T-helper 17 cell (primary cell): ENCODE measurements around the gene C2CD5. TPM values are rescaled to one million over a fixed set of nuclear protein-coding genes. Genes with fewer than 3 reads are reported as not detected.
"Not testable (repeated sequence)": the region's sequence is repeated elsewhere in the genome, so short reads cannot be mapped to it uniquely, and the experiment has no call there.

Experiments
- ATAC-seq: fragments of 150-1000 bp; cut with Tn5 transposase; 2 replicates; pipeline ENCODE4 v1.10.0; 2021; ENCODE audit warnings: mild to moderate bottlenecking, moderate library complexity
- DNase-seq, 3 donors: peaks; one replicate each; pipeline versions ENCODE4 v3.0.0 to v3.0.0-alpha.2; 2020 to 2021
- H3K9me3 ChIP-seq: one replicate; pipeline ENCODE4 v1.7.0; 2013; ENCODE audit warnings: low read length, mild to moderate bottlenecking; ENCODE audit not compliant: control insufficient read depth, poor library complexity, severe bottlenecking
- H3K27ac Mint-ChIP-seq: one replicate; pipeline ENCODE4 v1.8.0; 2022; ENCODE audit warnings: mild to moderate bottlenecking, moderate library complexity, mixed read lengths
- H3K27me3 Mint-ChIP-seq: one replicate; pipeline ENCODE4 v1.8.0; 2022; ENCODE audit warnings: mixed read lengths
- H3K36me3 Mint-ChIP-seq: one replicate; pipeline ENCODE4 v1.8.0; 2022; ENCODE audit warnings: low read depth, mixed read lengths
- H3K4me1 Mint-ChIP-seq: one replicate; pipeline ENCODE4 v1.8.0; 2022; ENCODE audit warnings: mild to moderate bottlenecking, mixed read lengths
- H3K4me3 Mint-ChIP-seq: one replicate; pipeline ENCODE4 v1.8.0; 2022; ENCODE audit warnings: mild to moderate bottlenecking, moderate library complexity, mixed read lengths
- total RNA-seq, 4 donors: library from RNA in 2 of 4; stranded (reverse) in 2 of 4; gene quantifications; one replicate each; pipeline ENCODE4 v1.2.3 and lab custom pipeline; 2022 to 2026

The C2CD5 gene
- total RNA-seq, 2 donors from 2014 or later, result 31.5 to 31.6 TPM

- H3K9me3 ChIP-seq, DNase-seq, H3K36me3 Mint-ChIP-seq, H3K27me3 Mint-ChIP-seq, H3K27ac Mint-ChIP-seq, ATAC-seq, H3K4me1 Mint-ChIP-seq, H3K4me3 Mint-ChIP-seq: not testable (repeated sequence)
Observed at GRCh38 chr12:22554750-22555149, 10.4 kb upstream of the C2CD5 start.

GRCh38 chr12:22551624-22552023 lies 7.3 kb upstream of the C2CD5 start:
- Mint-ChIP-seq H3K4me3 (no peak overlapping the region), H3K4me1 (no peaks in the 10 kb centered on the region), H3K27ac (no peak overlapping the region), H3K27me3 (peaks cover 15% of the 10 kb centered on the region), H3K36me3 (peaks cover 3% of the 10 kb centered on the region)
- H3K9me3 ChIP-seq, result peaks cover 2% of the 10 kb centered on the region
- ATAC-seq, result no peak
- DNase-seq, result no peak

- Mint-ChIP-seq H3K27ac (peak overlapping the region; percentile 77), H3K4me3 (peak overlapping the region; percentile 72), H3K4me1 (peaks cover 31% of the 10 kb centered on the region), H3K36me3 (no peaks in the 10 kb centered on the region), H3K27me3 (peaks cover 13% of the 10 kb centered on the region)
- H3K9me3 ChIP-seq, result no peaks in the 10 kb centered on the region
- DNase-seq (no peak), ATAC-seq (no peak)
Observed at GRCh38 chr12:22545255-22545654, 913 bp upstream of the C2CD5 start.

GRCh38 chr12:22543246-22544037 lies 900 bp downstream of the C2CD5 start:
- H3K27me3 Mint-ChIP-seq, result peaks cover 7% of the 10 kb centered on the region
- peaks cover 3% of the 10 kb centered on the region for H3K36me3 Mint-ChIP-seq
- DNase-seq (peak; percentile 15 to 27 (median 26)), ATAC-seq (peak; percentile 16)
- H3K27ac Mint-ChIP-seq, result peak overlapping the region; percentile 77
- peak overlapping the region; percentile 93 for H3K4me3 Mint-ChIP-seq
- H3K9me3 ChIP-seq, result no peaks in the 10 kb centered on the region
- H3K4me1 Mint-ChIP-seq, result peaks cover 41% of the 10 kb centered on the region

- H3K4me3 Mint-ChIP-seq, result peak overlapping the region; percentile 93
- peaks cover 46% of the 10 kb centered on the region for H3K4me1 Mint-ChIP-seq
- peak overlapping the region; percentile 89 for H3K27ac Mint-ChIP-seq
- no peak for DNase-seq
- H3K9me3 ChIP-seq, result no peaks in the 10 kb centered on the region
- ATAC-seq, result no peak
- no peaks in the 10 kb centered on the region for H3K27me3 Mint-ChIP-seq
- H3K36me3 Mint-ChIP-seq, result peaks cover 3% of the 10 kb centered on the region
Observed at GRCh38 chr12:22541496-22542155, 2.7 kb downstream of the C2CD5 start.

- Mint-ChIP-seq H3K36me3 (peaks cover 4% of the 10 kb centered on the region), H3K27ac (peak overlapping the region; percentile 14), H3K27me3 (no peaks in the 10 kb centered on the region), H3K4me3 (peak overlapping the region; percentile 2), H3K4me1 (peaks cover 53% of the 10 kb centered on the region)
- no peaks in the 10 kb centered on the region for H3K9me3 ChIP-seq
- no peak for DNase-seq
- no peak for ATAC-seq
Observed at GRCh38 chr12:22539055-22539454, 5.3 kb downstream of the C2CD5 start.

GRCh38 chr12:22538311-22538710 lies 6.0 kb downstream of the C2CD5 start:
- no peak for ATAC-seq
- Mint-ChIP-seq H3K4me1 (peaks cover 50% of the 10 kb centered on the region), H3K27me3 (no peaks in the 10 kb centered on the region), H3K36me3 (peaks cover 6% of the 10 kb centered on the region), H3K27ac (peak overlapping the region; percentile 14), H3K4me3 (no peak overlapping the region)
- DNase-seq, result no peak
- no peaks in the 10 kb centered on the region for H3K9me3 ChIP-seq

- Mint-ChIP-seq H3K27me3 (no peaks in the 10 kb centered on the region), H3K4me1 (peaks cover 46% of the 10 kb centered on the region), H3K27ac (peak overlapping the region; percentile 70), H3K36me3 (peaks cover 16% of the 10 kb centered on the region), H3K4me3 (peak overlapping the region; percentile 25)
- no peak for ATAC-seq
- H3K9me3 ChIP-seq, result no peaks in the 10 kb centered on the region
- no peak for DNase-seq
Observed at GRCh38 chr12:22536971-22537544, 7.3 kb downstream of the C2CD5 start.

GRCh38 chr12:22536346-22536945 lies 7.9 kb downstream of the C2CD5 start:
- ATAC-seq, result no peak
- Mint-ChIP-seq H3K27me3 (no peaks in the 10 kb centered on the region), H3K4me1 (peaks cover 40% of the 10 kb centered on the region), H3K4me3 (no peak overlapping the region), H3K27ac (peak overlapping the region; percentile 70), H3K36me3 (peaks cover 16% of the 10 kb centered on the region)
- DNase-seq, result no peak
- H3K9me3 ChIP-seq, result no peaks in the 10 kb centered on the region

GRCh38 chr12:22535478-22535877 lies 8.9 kb downstream of the C2CD5 start:
- H3K4me3 Mint-ChIP-seq, result peak overlapping the region; percentile 33
- H3K36me3 Mint-ChIP-seq, result peaks cover 16% of the 10 kb centered on the region

GRCh38 chr12:22535038-22535437 lies 9.3 kb downstream of the C2CD5 start:
- no peaks in the 10 kb centered on the region for H3K27me3 Mint-ChIP-seq
- peaks cover 32% of the 10 kb centered on the region for H3K4me1 Mint-ChIP-seq
- no peak overlapping the region for H3K4me3 Mint-ChIP-seq
- DNase-seq (no peak), ATAC-seq (no peak)
- peaks cover 16% of the 10 kb centered on the region for H3K36me3 Mint-ChIP-seq
- no peak overlapping the region for H3K27ac Mint-ChIP-seq
- H3K9me3 ChIP-seq, result no peaks in the 10 kb centered on the region

More at GRCh38 chr12:22535478-22535877, 8.9 kb downstream of the C2CD5 start:
- no peaks in the 10 kb centered on the region for H3K9me3 ChIP-seq
- H3K4me1 Mint-ChIP-seq, result peaks cover 34% of the 10 kb centered on the region
- H3K27ac Mint-ChIP-seq, result no peak overlapping the region
- DNase-seq (no peak), ATAC-seq (peak; percentile 72)
- H3K27me3 Mint-ChIP-seq, result no peaks in the 10 kb centered on the region

GRCh38 chr12:22533155-22533554 lies 11.2 kb downstream of the C2CD5 start:
- peak overlapping the region; percentile 4 for H3K27ac Mint-ChIP-seq
- no peak overlapping the region for H3K4me3 Mint-ChIP-seq

GRCh38 chr12:22532317-22532716 lies 12.0 kb downstream of the C2CD5 start:
- no peak for ATAC-seq
- H3K27me3 Mint-ChIP-seq, result no peaks in the 10 kb centered on the region
- peaks cover 14% of the 10 kb centered on the region for H3K36me3 Mint-ChIP-seq
- H3K9me3 ChIP-seq, result no peaks in the 10 kb centered on the region
- no peak overlapping the region for H3K27ac Mint-ChIP-seq
- H3K4me3 Mint-ChIP-seq, result no peak overlapping the region
- H3K4me1 Mint-ChIP-seq, result peaks cover 24% of the 10 kb centered on the region
- DNase-seq, result no peak

More at GRCh38 chr12:22533155-22533554, 11.2 kb downstream of the C2CD5 start:
- H3K9me3 ChIP-seq, result no peaks in the 10 kb centered on the region
- ATAC-seq, result no peak
- peaks cover 14% of the 10 kb centered on the region for H3K36me3 Mint-ChIP-seq
- peaks cover 24% of the 10 kb centered on the region for H3K4me1 Mint-ChIP-seq
- DNase-seq, result no peak
- H3K27me3 Mint-ChIP-seq, result no peaks in the 10 kb centered on the region
